GM21529 (cell line): Measurements from ENCODE around the gene MDH1.

Experiments
- ATAC-seq: cut with Tn5 transposase; IDR thresholded peaks from one replicate; pipeline ENCODE4 v1.9.1; 2021; ENCODE audit not compliant: unreplicated experiment

Gene MDH1

DNA sequence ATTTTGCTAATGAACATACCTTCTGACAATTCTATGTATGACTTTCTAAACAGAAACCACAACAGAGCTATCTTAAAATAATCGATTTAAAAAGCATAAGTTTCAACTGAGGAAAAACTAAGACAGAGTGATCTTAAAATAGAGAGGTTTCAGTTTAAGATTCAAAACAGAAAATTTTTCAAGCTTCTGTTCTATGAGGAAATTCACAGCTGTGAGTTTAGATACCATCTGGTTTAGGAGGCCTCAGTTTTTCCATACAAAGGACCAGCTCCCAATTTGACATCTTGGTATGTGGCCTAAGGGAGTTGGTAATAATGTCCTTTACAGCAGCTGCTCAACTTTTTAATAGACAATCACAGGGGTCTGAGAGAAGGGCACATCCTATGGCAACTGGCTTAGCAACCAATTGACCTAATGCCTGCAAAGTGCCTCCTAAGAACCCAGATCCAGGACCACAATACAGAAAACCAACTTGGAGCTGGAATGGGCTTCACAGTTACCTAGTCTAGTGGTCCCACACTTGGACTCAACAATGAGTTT is 39.7 kb downstream of the MDH1 start:
- no peak for ATAC-seq

GRCh38 chr2:63631501-63631900 is 42.7 kb downstream of the MDH1 start:
- no peak for ATAC-seq

- no peak for ATAC-seq
These were observed 43.6 kb downstream of the MDH1 start for GRCh38 chr2:63632382-63632781.

GRCh38 chr2:63639344-63639743 is 50.6 kb downstream of the MDH1 start:
- no peak for ATAC-seq

- ATAC-seq, result no peak
These were observed 54.2 kb downstream of the MDH1 start for GRCh38 chr2:63642946-63643345.

DNA sequence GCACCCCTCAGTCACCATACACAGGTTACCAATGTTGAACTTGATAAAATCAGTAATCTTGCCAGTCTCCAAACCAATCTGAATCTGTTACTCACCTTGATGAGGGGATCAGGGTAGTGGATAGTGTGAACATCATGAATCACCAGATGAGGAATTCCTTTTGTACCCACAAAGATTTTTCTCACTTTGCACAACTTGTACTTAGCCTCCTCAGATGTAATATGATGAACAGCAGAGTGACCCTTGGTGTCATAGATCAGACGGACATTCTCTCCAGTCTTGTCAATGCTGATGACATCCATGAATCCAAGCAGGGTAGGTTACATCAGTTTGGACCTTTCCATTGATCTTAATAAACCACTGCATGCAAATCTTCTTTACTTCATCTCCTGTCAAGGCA is 54.7 kb downstream of the MDH1 start:
- ATAC-seq, result no peak

GRCh38 chr2:63648632-63649031 is 59.9 kb downstream of the MDH1 start:
- no peak for ATAC-seq

DNA sequence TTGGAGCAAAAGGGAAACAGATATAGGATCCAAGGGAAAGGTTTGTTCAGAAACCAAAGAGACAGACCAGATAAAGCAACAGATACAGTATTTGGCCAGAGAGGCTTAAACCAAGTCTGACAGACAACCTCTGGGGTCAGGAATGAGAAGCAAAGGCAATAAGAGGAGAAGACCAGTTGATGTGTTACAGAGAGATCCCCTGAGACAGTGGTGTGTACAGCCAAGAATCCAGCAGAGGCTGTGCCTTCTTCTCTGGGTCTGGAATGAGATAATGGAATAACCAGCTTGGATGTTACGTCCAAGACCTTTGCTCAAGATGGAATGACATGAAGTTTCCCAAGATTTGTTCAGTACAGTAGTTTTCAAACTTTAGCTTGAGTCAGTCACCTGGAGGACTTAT is 61.1 kb downstream of the MDH1 start:
- no peak for ATAC-seq

GRCh38 chr2:63650756-63651155 is 62.0 kb downstream of the MDH1 start:
- ATAC-seq, result no peak

DNA sequence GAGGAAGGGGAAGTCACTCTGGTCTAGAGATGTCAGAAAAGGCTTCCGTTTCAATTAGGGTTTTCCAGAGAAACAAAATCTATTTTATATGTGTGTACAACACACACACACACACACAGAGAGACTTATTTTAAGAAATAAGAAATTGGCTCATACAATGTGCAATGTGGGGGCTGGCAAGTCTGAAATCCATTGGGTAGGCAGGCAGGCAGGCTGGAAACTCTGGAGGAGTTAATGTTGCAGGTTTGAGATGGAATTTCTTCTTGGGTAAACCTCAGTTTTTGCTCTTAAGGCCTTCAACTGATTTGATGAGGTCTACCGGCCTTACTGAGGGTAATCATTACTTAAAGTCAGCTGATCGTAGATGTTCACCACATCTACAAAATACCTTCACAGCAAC is 62.6 kb downstream of the MDH1 start:
- ATAC-seq, result no peak

DNA sequence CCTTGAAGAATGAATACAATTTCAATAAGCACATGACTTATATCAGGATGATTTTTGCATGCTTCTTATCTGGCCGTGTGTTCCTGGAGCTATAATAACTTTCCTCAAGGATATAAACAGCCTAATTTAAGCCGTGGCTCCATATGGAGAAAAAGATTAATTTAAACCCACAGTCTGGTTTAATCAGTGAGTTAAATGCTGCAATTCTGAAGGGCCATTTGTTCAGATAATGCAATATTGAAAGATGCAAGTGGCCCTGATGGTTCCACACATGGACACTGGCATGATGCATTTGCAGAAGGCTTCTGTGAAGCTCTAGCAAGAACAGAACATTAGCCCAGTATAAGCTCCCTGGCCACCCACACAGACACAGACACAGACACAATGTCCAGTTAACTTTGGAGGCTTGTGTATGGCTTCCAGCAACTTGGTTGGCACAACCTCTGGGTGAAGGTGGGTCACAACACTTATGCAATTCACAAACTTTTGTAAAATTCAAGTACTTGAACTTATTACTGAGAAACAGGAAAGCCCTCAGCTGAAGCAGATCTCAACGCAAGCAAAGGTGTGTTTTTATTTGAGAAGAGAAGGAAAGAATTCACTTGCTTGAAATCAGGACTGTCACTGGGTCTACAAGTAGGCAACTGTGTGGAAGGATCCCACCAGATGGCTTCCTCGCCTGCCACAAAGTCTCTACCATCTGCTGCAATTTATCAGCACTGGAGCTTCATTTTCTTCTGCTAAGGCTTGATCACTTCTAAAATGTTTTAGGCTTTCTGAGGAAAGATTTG is 63.3 kb downstream of the MDH1 start:
- ATAC-seq, result no peak

GRCh38 chr2:63652652-63652985 is 63.9 kb downstream of the MDH1 start:
- ATAC-seq, result no peak

- ATAC-seq, result peak; percentile 79
These were observed 66.2 kb downstream of the MDH1 start for GRCh38 chr2:63654959-63655358.
